Dedifferentiated amniotic fluid mesenchymal stem cell (primary cell): ENCODE data around the gene ZDHHC14.
"Not testable (repeated sequence)": the region's sequence is repeated elsewhere in the genome, so short reads cannot be mapped to it uniquely, and the experiment has no call there.

Source experiments
- DNase-seq: peaks from one replicate; pipeline ENCODE4 v3.0.0-alpha.2; 2016; ENCODE audit errors: extremely low spot score

ZDHHC14 gene

GRCh38 chr6:157406661-157407060 is 25.7 kb downstream of the ZDHHC14 start:
- no peak for DNase-seq

GRCh38 chr6:157407646-157408045 is 26.7 kb downstream of the ZDHHC14 start:
- no peak for DNase-seq

- not testable (repeated sequence) for DNase-seq
These were observed 27.4 kb downstream of the ZDHHC14 start for GRCh38 chr6:157408427-157408826.

- peak; percentile 35 for DNase-seq
These were observed 29.1 kb downstream of the ZDHHC14 start for GRCh38 chr6:157410045-157410444.

- no peak for DNase-seq
These were observed 30.4 kb downstream of the ZDHHC14 start for GRCh38 chr6:157411368-157411767.

- DNase-seq: no peak
These were observed 31.8 kb downstream of the ZDHHC14 start for GRCh38 chr6:157412791-157413190.

GRCh38 chr6:157420497-157420896 is 39.5 kb downstream of the ZDHHC14 start:
- no peak for DNase-seq

- no peak for DNase-seq
These were observed 43.6 kb downstream of the ZDHHC14 start for GRCh38 chr6:157424491-157425020.

GRCh38 chr6:157427969-157428368 is 47.0 kb downstream of the ZDHHC14 start:
- DNase-seq: no peak

- DNase-seq: no peak
These were observed 47.6 kb downstream of the ZDHHC14 start for GRCh38 chr6:157428427-157429202.

GRCh38 chr6:157429248-157429647 is 48.3 kb downstream of the ZDHHC14 start:
- no peak for DNase-seq

- DNase-seq: no peak
These were observed 49.8 kb downstream of the ZDHHC14 start for GRCh38 chr6:157430834-157431233.

- DNase-seq: no peak
These were observed 51.4 kb downstream of the ZDHHC14 start for GRCh38 chr6:157432231-157432891.

GRCh38 chr6:157432892-157433265 is 51.9 kb downstream of the ZDHHC14 start:
- DNase-seq: no peak

GRCh38 chr6:157433678-157434081 is 52.7 kb downstream of the ZDHHC14 start:
- DNase-seq: no peak

GRCh38 chr6:157434349-157435033 is 53.5 kb downstream of the ZDHHC14 start:
- peak; percentile 39 for DNase-seq

GRCh38 chr6:157436219-157436943 is 55.4 kb downstream of the ZDHHC14 start:
- no peak for DNase-seq

GRCh38 chr6:157436944-157437336 is 56.0 kb downstream of the ZDHHC14 start:
- no peak for DNase-seq

- DNase-seq: no peak
These were observed 57.7 kb downstream of the ZDHHC14 start for GRCh38 chr6:157438611-157439111.

- DNase-seq: no peak
These were observed 59.2 kb downstream of the ZDHHC14 start for GRCh38 chr6:157440171-157440570.

- no peak for DNase-seq
These were observed 61.3 kb downstream of the ZDHHC14 start for GRCh38 chr6:157442291-157442690.
